Frontal cortex (tissue), 4 donors: ENCODE measurements around the gene SNAP47. TPM values are rescaled to one million over a fixed set of nuclear protein-coding genes. Genes with fewer than 3 reads are reported as not detected.

ENCODE experiments used
- DNase-seq, 2 donors: peaks; one replicate each; pipeline ENCODE4 v3.0.0; 2012; ENCODE audit warnings: low spot score in 2 of 2
- FAIRE-seq: peaks from 2 replicates; lab custom pipeline; 2012; peaks lifted over from hg19 to GRCh38; lab: Jason Lieb, UNC
- total RNA-seq: library from RNA; depleted of rRNA; stranded (reverse); fragments of >200 nt; gene quantifications from one replicate; pipeline ENCODE4 v1.2.3, GENCODE V29; 2014
- donor health status: control.
- donor health status: control.
- donor health status: control.

SNAP47 gene
- total RNA-seq, 1 donor from 2014 or later = 70.5 TPM

- FAIRE-seq = no peak
- DNase-seq = no peak
Measured at GRCh38 chr1:227779021-227779441, 43.8 kb downstream of the SNAP47 start.

- DNase-seq (no peak), FAIRE-seq (no peak)
Measured at GRCh38 chr1:227779685-227780084, 44.5 kb downstream of the SNAP47 start.

GRCh38 chr1:227780101-227781044 lies 45.1 kb downstream of the SNAP47 start:
- FAIRE-seq (no peak), DNase-seq (no peak)

GRCh38 chr1:227781314-227781930 lies 46.2 kb downstream of the SNAP47 start:
- FAIRE-seq (no peak), DNase-seq (no peak)

GRCh38 chr1:227782226-227782625 lies 47.0 kb downstream of the SNAP47 start:
- DNase-seq = no peak
- no peak for FAIRE-seq

GRCh38 chr1:227785094-227785804 lies 50.0 kb downstream of the SNAP47 start:
- DNase-seq = no peak
- no peak for FAIRE-seq

- FAIRE-seq = no peak
- DNase-seq = peak in 1 of 2 donors; percentile 18
Measured at GRCh38 chr1:227785805-227786671, 50.8 kb downstream of the SNAP47 start.

GRCh38 chr1:227786673-227787512 lies 51.7 kb downstream of the SNAP47 start:
- DNase-seq = peak in 1 of 2 donors; percentile 16
- no peak for FAIRE-seq

- DNase-seq (peak; percentile 74 to 77), FAIRE-seq (no peak)
Measured at GRCh38 chr1:227787513-227788270, 52.5 kb downstream of the SNAP47 start.

- DNase-seq = peak; percentile 3 to 41
- no peak for FAIRE-seq
Measured at GRCh38 chr1:227788271-227789083, 53.2 kb downstream of the SNAP47 start.

- DNase-seq = no peak
- no peak for FAIRE-seq
Measured at GRCh38 chr1:227789084-227790033, 54.1 kb downstream of the SNAP47 start.

- DNase-seq (no peak), FAIRE-seq (no peak)
Measured at GRCh38 chr1:227790034-227790400, 54.8 kb downstream of the SNAP47 start.

- DNase-seq (no peak), FAIRE-seq (no peak)
Measured at GRCh38 chr1:227790868-227791267, 55.6 kb downstream of the SNAP47 start.

GRCh38 chr1:227791425-227792143 lies 56.3 kb downstream of the SNAP47 start:
- DNase-seq (no peak), FAIRE-seq (no peak)
